HepG2 (cell line): ENCODE measurements around the gene INF2. TPM values are rescaled to one million over a fixed set of nuclear protein-coding genes. Genes with fewer than 3 reads are reported as not detected.

ENCODE experiments used
- BCL6 ChIP-seq: IDR thresholded peaks from 2 replicates; pipeline ENCODE4 v1.6.1; 2016; ENCODE audit warnings: missing genetic modification reagents, missing compliant biosample characterization
- DMAP1 ChIP-seq: IDR thresholded peaks from 2 replicates; pipeline ENCODE4 v1.6.1; 2016
- HMG20A ChIP-seq: IDR thresholded peaks from 2 replicates; pipeline ENCODE4 v1.6.1; 2016; ENCODE audit warnings: borderline replicate concordance
- ISX ChIP-seq: sonication (generic); formaldehyde crosslinking; conservative IDR thresholded peaks from 2 replicates; pipeline ENCODE4 v1.5.0; 2020; ENCODE audit warnings: missing genetic modification reagents
- MBNL3 ChIP-seq: fragments of 250-450 bp; sonication (Bioruptor Pico); conservative IDR thresholded peaks from 2 replicates; pipeline ENCODE4 v1.8.0; 2022; ENCODE audit warnings: mild to moderate bottlenecking, inconsistent platforms
- NRL ChIP-seq: sonication (generic); formaldehyde crosslinking; IDR thresholded peaks from 2 replicates; pipeline ENCODE4 v1.5.0; 2020; ENCODE audit warnings: missing genetic modification reagents, mild to moderate bottlenecking, moderate library complexity, borderline replicate concordance
- SSRP1 ChIP-seq: IDR thresholded peaks from 2 replicates; pipeline ENCODE4 v1.6.1; 2016; ENCODE audit warnings: control low read depth
- TBX2 ChIP-seq: sonication (generic); formaldehyde crosslinking; IDR thresholded peaks from 2 replicates; pipeline ENCODE4 v1.5.0; 2020; ENCODE audit warnings: missing genetic modification reagents, mild to moderate bottlenecking, borderline replicate concordance
- YY1 ChIP-seq: IDR thresholded peaks from 2 replicates; pipeline ENCODE4 v1.6.1; 2011; ENCODE audit warnings: low read length, low read depth, moderate library complexity, mild to moderate bottlenecking; ENCODE audit not compliant: insufficient read depth, insufficient replicate concordance
- ZEB1 ChIP-seq: IDR thresholded peaks from 2 replicates; pipeline ENCODE4 v1.6.1; 2012; ENCODE audit warnings: mild to moderate bottlenecking, low read depth, inconsistent platforms; ENCODE audit not compliant: insufficient replicate concordance
- ZFP37 ChIP-seq: sonication (generic); formaldehyde crosslinking; IDR thresholded peaks from 2 replicates; pipeline ENCODE4 v1.4.0; 2020; ENCODE audit warnings: missing genetic modification reagents, borderline replicate concordance
- ZNF326 ChIP-seq: sonication (generic); formaldehyde crosslinking; IDR thresholded peaks from 2 replicates; pipeline ENCODE4 v1.4.0; 2020; ENCODE audit warnings: missing genetic modification reagents, borderline replicate concordance
- ZNF337 ChIP-seq: sonication (generic); formaldehyde crosslinking; IDR thresholded peaks from 2 replicates; pipeline ENCODE4 v1.5.1; 2020; ENCODE audit warnings: missing genetic modification reagents, low read depth, mild to moderate bottlenecking, borderline replicate concordance
- ZNF670 ChIP-seq: sonication (generic); formaldehyde crosslinking; IDR thresholded peaks from 2 replicates; pipeline ENCODE4 v1.8.0; 2022; ENCODE audit warnings: mild to moderate bottlenecking, missing genetic modification reagents, borderline replicate concordance
- polyA plus RNA-seq, 8 experiments: library from polyadenylated mRNA; depleted of rRNA in 3 of 8; stranded (reverse) in 7 of 8; unstranded in 1 of 8; fragments of >200 nt; fragmentation: Illumina TruSeq in 4 of 8; extraction: Trizol in 4 of 8; gene quantifications; 2 replicates each; pipeline versions ENCODE4 v1.2.1 to v1.2.3, GENCODE V29; 2011 to 2016; ENCODE audit warnings: low read depth in 4 of 8, missing spikeins in 1 of 8, mixed read lengths in 1 of 8; ENCODE audit not compliant: insufficient read depth in 1 of 8
- total RNA-seq, 5 experiments: library from RNA; depleted of rRNA; stranded (reverse); fragments of >200 nt; fragmentation: Illumina TruSeq; extraction: Trizol; gene quantifications; 2 replicates each; pipeline ENCODE4 v1.2.3, GENCODE V29; 2016; ENCODE audit warnings: low read depth in 1 of 5
- TF ChIP-seq, protein P1 (sequence below): sonication (generic); formaldehyde crosslinking; IDR thresholded peaks from 2 replicates; pipeline ENCODE4 v1.4.0; 2020; ENCODE audit warnings: mild to moderate bottlenecking, missing genetic modification reagents
- TF ChIP-seq, protein P2 (sequence below): sonication (generic); formaldehyde crosslinking; IDR thresholded peaks from 2 replicates; pipeline ENCODE4 v1.4.0; 2020; ENCODE audit warnings: missing genetic modification reagents
- TF ChIP-seq, protein P3 (sequence below): sonication (generic); formaldehyde crosslinking; conservative IDR thresholded peaks from 2 replicates; pipeline ENCODE4 v1.4.0; 2020; ENCODE audit warnings: missing genetic modification reagents
- TF ChIP-seq, protein P4 (sequence below): sonication (generic); formaldehyde crosslinking; IDR thresholded peaks from 2 replicates; pipeline ENCODE4 v1.9.0; 2021; ENCODE audit warnings: missing genetic modification reagents, mild to moderate bottlenecking, borderline replicate concordance
- TF ChIP-seq, protein P5 (sequence below): sonication (generic); IDR thresholded peaks from 2 replicates; pipeline ENCODE4 v1.6.1; 2016; ENCODE audit warnings: low read depth, borderline replicate concordance
- TF ChIP-seq, protein P6 (sequence below): sonication (generic); formaldehyde crosslinking; IDR thresholded peaks from 2 replicates; pipeline ENCODE4 v1.5.0; 2020; ENCODE audit warnings: missing genetic modification reagents

Gene INF2
- total and polyA plus RNA-seq, 2 of the 13 experiments (the other 11 are each of a cell fraction or from before 2014, with no cell fraction given): 16.4 to 26.4 TPM

DNA sequence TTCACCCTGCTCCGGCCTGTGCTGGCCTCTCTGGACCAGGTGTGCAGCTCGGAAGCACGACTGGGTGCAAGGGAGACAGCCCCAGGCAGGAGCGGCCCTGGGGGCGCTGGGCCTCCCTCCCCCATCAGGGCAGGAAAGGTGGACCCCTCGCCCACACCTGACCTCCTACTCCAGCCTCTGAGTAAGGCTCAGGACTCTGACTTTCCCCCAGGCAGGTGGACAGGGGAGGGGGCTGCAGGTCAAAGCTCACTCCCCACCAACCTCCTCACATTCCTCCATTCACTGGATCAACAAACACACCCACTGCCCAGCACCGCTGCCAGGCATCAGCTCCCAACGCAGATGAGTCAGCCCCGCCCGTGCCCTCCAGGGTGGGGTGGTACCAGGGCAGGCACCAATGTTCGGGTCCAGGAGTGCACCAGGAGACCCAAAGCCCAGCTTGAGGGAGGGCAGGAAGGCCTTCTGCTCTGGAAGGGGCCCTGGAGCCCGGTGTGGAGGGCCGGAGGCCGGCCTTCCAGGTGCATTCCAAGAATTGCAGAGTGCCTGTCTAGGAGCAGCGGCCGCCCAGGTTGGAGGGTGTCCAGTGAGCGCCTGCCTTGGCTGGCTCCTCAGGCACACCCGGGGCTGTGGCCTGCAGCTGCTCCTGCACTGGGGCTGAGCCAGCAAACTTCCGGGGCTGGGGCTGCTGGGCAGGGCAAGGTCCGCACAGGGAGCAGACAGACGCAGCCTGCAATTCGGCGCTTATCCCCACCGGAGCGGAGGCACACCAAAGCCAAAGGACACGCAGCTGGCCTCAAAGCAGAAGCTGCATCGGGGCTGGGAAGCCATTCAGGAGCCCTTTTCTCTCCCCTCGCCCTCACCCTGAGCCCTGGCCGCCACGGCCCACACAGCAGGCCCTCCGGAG lies 1.6 kb upstream of the INF2 start (continued):
- TF ChIP-seq ZNF337 (CRISPR knock-in tag): 0 out of 2 replicates have a peak, but pooled peaks have one; percentile 55
- TF ChIP-seq, protein P1, sequence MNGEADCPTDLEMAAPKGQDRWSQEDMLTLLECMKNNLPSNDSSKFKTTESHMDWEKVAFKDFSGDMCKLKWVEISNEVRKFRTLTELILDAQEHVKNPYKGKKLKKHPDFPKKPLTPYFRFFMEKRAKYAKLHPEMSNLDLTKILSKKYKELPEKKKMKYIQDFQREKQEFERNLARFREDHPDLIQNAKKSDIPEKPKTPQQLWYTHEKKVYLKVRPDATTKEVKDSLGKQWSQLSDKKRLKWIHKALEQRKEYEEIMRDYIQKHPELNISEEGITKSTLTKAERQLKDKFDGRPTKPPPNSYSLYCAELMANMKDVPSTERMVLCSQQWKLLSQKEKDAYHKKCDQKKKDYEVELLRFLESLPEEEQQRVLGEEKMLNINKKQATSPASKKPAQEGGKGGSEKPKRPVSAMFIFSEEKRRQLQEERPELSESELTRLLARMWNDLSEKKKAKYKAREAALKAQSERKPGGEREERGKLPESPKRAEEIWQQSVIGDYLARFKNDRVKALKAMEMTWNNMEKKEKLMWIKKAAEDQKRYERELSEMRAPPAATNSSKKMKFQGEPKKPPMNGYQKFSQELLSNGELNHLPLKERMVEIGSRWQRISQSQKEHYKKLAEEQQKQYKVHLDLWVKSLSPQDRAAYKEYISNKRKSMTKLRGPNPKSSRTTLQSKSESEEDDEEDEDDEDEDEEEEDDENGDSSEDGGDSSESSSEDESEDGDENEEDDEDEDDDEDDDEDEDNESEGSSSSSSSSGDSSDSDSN (CRISPR knock-in tag): peak; percentile 99
- no peak for TF ChIP-seq ZNF326 (CRISPR knock-in tag)
- peak; percentile 54 for TF ChIP-seq YY1
- TF ChIP-seq, protein P2, sequence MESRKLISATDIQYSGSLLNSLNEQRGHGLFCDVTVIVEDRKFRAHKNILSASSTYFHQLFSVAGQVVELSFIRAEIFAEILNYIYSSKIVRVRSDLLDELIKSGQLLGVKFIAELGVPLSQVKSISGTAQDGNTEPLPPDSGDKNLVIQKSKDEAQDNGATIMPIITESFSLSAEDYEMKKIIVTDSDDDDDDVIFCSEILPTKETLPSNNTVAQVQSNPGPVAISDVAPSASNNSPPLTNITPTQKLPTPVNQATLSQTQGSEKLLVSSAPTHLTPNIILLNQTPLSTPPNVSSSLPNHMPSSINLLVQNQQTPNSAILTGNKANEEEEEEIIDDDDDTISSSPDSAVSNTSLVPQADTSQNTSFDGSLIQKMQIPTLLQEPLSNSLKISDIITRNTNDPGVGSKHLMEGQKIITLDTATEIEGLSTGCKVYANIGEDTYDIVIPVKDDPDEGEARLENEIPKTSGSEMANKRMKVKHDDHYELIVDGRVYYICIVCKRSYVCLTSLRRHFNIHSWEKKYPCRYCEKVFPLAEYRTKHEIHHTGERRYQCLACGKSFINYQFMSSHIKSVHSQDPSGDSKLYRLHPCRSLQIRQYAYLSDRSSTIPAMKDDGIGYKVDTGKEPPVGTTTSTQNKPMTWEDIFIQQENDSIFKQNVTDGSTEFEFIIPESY (CRISPR knock-in tag): no peak
- TF ChIP-seq MBNL3: no peak
- peak; percentile 83 for TF ChIP-seq DMAP1 (CRISPR knock-in tag)
- TF ChIP-seq BCL6 (CRISPR knock-in tag): peak; percentile 77
- peak; percentile 44; the same call in 1 of the 2 replicates for TF ChIP-seq ZNF670 (CRISPR knock-in tag)
- no peak for TF ChIP-seq NRL (CRISPR knock-in tag)
- TF ChIP-seq SSRP1: no peak
- peak; percentile 54 for TF ChIP-seq ZEB1
- TF ChIP-seq HMG20A: peak; percentile 18; the same call in 1 of the 2 replicates
- no peak for TF ChIP-seq ISX (CRISPR knock-in tag)
- TF ChIP-seq ZFP37: 0 out of 2 replicates have a peak, but pooled peaks have one; percentile 30
- TF ChIP-seq, protein P3, sequence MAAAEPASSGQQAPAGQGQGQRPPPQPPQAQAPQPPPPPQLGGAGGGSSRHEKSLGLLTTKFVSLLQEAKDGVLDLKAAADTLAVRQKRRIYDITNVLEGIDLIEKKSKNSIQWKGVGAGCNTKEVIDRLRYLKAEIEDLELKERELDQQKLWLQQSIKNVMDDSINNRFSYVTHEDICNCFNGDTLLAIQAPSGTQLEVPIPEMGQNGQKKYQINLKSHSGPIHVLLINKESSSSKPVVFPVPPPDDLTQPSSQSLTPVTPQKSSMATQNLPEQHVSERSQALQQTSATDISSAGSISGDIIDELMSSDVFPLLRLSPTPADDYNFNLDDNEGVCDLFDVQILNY (CRISPR knock-in tag): no peak
- TF ChIP-seq, protein P4, sequence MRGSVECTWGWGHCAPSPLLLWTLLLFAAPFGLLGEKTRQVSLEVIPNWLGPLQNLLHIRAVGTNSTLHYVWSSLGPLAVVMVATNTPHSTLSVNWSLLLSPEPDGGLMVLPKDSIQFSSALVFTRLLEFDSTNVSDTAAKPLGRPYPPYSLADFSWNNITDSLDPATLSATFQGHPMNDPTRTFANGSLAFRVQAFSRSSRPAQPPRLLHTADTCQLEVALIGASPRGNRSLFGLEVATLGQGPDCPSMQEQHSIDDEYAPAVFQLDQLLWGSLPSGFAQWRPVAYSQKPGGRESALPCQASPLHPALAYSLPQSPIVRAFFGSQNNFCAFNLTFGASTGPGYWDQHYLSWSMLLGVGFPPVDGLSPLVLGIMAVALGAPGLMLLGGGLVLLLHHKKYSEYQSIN (CRISPR knock-in tag): no peak
- TF ChIP-seq, protein P5, sequence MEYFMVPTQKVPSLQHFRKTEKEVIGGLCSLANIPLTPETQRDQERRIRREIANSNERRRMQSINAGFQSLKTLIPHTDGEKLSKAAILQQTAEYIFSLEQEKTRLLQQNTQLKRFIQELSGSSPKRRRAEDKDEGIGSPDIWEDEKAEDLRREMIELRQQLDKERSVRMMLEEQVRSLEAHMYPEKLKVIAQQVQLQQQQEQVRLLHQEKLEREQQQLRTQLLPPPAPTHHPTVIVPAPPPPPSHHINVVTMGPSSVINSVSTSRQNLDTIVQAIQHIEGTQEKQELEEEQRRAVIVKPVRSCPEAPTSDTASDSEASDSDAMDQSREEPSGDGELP: peak; percentile 72; the same call in 1 of the 2 replicates
- peak; percentile 66; the same call in 1 of the 2 replicates for TF ChIP-seq TBX2 (CRISPR knock-in tag)
- TF ChIP-seq, protein P6, sequence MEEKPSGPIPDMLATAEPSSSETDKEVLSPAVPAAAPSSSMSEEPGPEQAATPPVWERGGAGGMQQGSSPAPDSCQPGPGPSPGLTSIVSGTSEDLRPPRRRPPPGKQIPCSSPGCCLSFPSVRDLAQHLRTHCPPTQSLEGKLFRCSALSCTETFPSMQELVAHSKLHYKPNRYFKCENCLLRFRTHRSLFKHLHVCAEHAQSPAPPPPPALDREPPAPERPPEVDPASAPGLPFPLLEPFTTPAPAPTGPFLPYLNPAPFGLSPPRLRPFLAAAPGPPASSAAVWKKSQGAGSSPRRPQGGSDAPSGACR: no peak; the same call in 1 of the 2 replicates
